ENCODE data around the gene ST3GAL3. TPM values are rescaled to one million over a fixed set of nuclear protein-coding genes. Genes with fewer than 3 reads are reported as not detected.

The ST3GAL3 gene
- total and polyA plus RNA-seq, 10 of the 15 experiments (the other 5 are each of a cell fraction or from before 2014, with no cell fraction given), result 1.2 to 19.3 (median 11.0) TPM

- no peaks in the 10 kb centered on the region for H3K9me3 ChIP-seq (replicated peaks; ENCODE audit: control insufficient read depth, insufficient read depth, low read length)
- ChIA-PET SMC1A (ENCODE audit: uncharacterized antibody, unreplicated experiment) (interaction anchor here (0.6 kb wide), 1 partner anchor 211 kb away, joined by 3 read pairs; no protein-coding TSS in a partner anchor), CTCF (no interaction called here), POLR2A (interaction anchor here (0.9 kb wide), 1 partner anchor 12 kb away, joined by 3 read pairs; no protein-coding TSS in a partner anchor), RAD21 (ENCODE audit: unreplicated experiment) (no interaction called here)
- no peak overlapping the region for H3K4me2 ChIP-seq (ENCODE audit: control insufficient read depth, insufficient read depth)
- DNase-seq (ENCODE audit: low read depth, low spot score) (no peak), ATAC-seq (no peak), FAIRE-seq (no peak)
- no peak for TF ChIP-seq NR2F1 (conservative IDR thresholded peaks at IDR 0.05)
- TF ChIP-seq EED (IDR thresholded peaks at IDR 0.05; ENCODE audit: low read depth), result no peak
- TF ChIP-seq FOS (IDR thresholded peaks at IDR 0.05; ENCODE audit: borderline replicate concordance, extremely low read depth, insufficient read length), result no peak
- TF ChIP-seq SIN3A (IDR thresholded peaks at IDR 0.05; ENCODE audit: low read depth, low read length), result no peak
- TF ChIP-seq RBBP5 (conservative IDR thresholded peaks at IDR 0.05), result no peak
- TF ChIP-seq ASH2L (IDR thresholded peaks at IDR 0.05; ENCODE audit: borderline replicate concordance, low read depth), result no peak
- no peak for TF ChIP-seq RAD21 (IDR thresholded peaks at IDR 0.05; ENCODE audit: insufficient read depth, low read depth, low read length)
- TF ChIP-seq NBN (IDR thresholded peaks at IDR 0.05), result no peak
- no peak for TF ChIP-seq SP1 (IDR thresholded peaks at IDR 0.05; ENCODE audit: low read depth, low read length)
- no peak for TF ChIP-seq POLR2AphosphoS2 (IDR thresholded peaks at IDR 0.05; ENCODE audit: low read depth, low read length)
- H3K4me1 ChIP-seq (ENCODE audit: control insufficient read depth, insufficient read depth, low read length), result no peaks in the 10 kb centered on the region
- H3K4me3 ChIP-seq, result no peak overlapping the region
- H3K79me2 ChIP-seq (ENCODE audit: control insufficient read depth, insufficient read depth, low read length), result no peaks in the 10 kb centered on the region; the same call in 1 of the 2 replicates
- WGBS (ENCODE audit: insufficient coverage, insufficient replicate concordance, low lambda C conversion rate, missing lambda C conversion rate), result 84% methylated on average over 2 of the region's 2 CpGs
- intact Hi-C loops (cut with micrococcal nuclease; ENCODE audit: unreplicated experiment), result no loop called here
- in situ Hi-C loops (cut with MboI), result no loop called here
- H3K9ac ChIP-seq (ENCODE audit: control insufficient read depth, insufficient read depth, low read length), result no peak overlapping the region
- H3K27me3 ChIP-seq (replicated peaks in 1 of 2; ENCODE audit: control insufficient read depth in 2 of 2, insufficient read depth in 2 of 2, low read length in 1 of 2), result no peaks in the 10 kb centered on the region
- H2AFZ ChIP-seq (ENCODE audit: control insufficient read depth, low read depth, low read length), result no peak overlapping the region
- no peak overlapping the region for H3K27ac ChIP-seq (ENCODE audit: control insufficient read depth, insufficient read depth)
- H4K20me1 ChIP-seq (ENCODE audit: control insufficient read depth, insufficient read depth), result no peaks in the 10 kb centered on the region
- H3K36me3 ChIP-seq (ENCODE audit: control insufficient read depth in 2 of 2, insufficient read depth in 2 of 2, low read length in 1 of 2), result no peaks in the 10 kb centered on the region
- no TSS peak for BruUV-seq (replicated peaks)
These were observed 15.5 kb downstream of the ST3GAL3 start for GRCh38 chr1:43722810-43723209.

All from GM12878 (cell line).